ENCODE data around the gene ZSCAN2.

- no peak for TF ChIP-seq MAX (IDR thresholded peaks at IDR 0.05)
- TF ChIP-seq CTCF (IDR thresholded peaks at IDR 0.05; ENCODE audit: control extremely low read depth in 1 of 3, insufficient read depth in 1 of 3, low read depth in 1 of 3, low read length in 3 of 3) = no peak
- no peak for TF ChIP-seq CEBPB (IDR thresholded peaks at IDR 0.05; ENCODE audit: low read depth, low read length)
- TF ChIP-seq POLR2AphosphoS5 (IDR thresholded peaks at IDR 0.05; ENCODE audit: low read depth, low read length) = no peak
- no peak for TF ChIP-seq RNF2 (IDR thresholded peaks at IDR 0.05; ENCODE audit: borderline replicate concordance, low read depth, low read length, missing control alignments, poor library complexity, severe bottlenecking)
- TF ChIP-seq, protein P1, sequence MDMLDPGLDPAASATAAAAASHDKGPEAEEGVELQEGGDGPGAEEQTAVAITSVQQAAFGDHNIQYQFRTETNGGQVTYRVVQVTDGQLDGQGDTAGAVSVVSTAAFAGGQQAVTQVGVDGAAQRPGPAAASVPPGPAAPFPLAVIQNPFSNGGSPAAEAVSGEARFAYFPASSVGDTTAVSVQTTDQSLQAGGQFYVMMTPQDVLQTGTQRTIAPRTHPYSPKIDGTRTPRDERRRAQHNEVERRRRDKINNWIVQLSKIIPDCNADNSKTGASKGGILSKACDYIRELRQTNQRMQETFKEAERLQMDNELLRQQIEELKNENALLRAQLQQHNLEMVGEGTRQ (IDR thresholded peaks at IDR 0.05; ENCODE audit: low read length) = no peak
- TF ChIP-seq TAF7 (optimal IDR thresholded peaks at IDR 0.05; ENCODE audit: borderline replicate concordance, low read depth, low read length) = no peak
- no peak for TF ChIP-seq SIX5 (IDR thresholded peaks at IDR 0.05; ENCODE audit: low read depth, low read length)
- no peak for TF ChIP-seq JUN (IDR thresholded peaks at IDR 0.05; ENCODE audit: low read depth, low read length)
- no peak for TF ChIP-seq SIN3A (conservative IDR thresholded peaks at IDR 0.05 in 1 of 2, IDR thresholded peaks at IDR 0.05 in 1 of 2; ENCODE audit: low read depth in 1 of 2, low read length in 2 of 2)
- TF ChIP-seq ASH2L (IDR thresholded peaks at IDR 0.05; ENCODE audit: low read length) = no peak
- TF ChIP-seq SP4 (IDR thresholded peaks at IDR 0.05; ENCODE audit: low read length) = no peak
Observed at GRCh38 chr15:84598250-84598649, 2.6 kb upstream of the ZSCAN2 start.

Data from H1 (cell line).